HG03108 (cell line): ENCODE results near the gene CLASRP.
"Not testable (repeated sequence)": the region's sequence is repeated elsewhere in the genome, so short reads cannot be mapped to it uniquely, and the experiment has no call there.

Experiments
- ATAC-seq: cut with Tn5 transposase; IDR thresholded peaks from one replicate; pipeline ENCODE4 v1.9.1; 2021; ENCODE audit warnings: moderate library complexity; ENCODE audit not compliant: unreplicated experiment

Gene CLASRP, protein sequence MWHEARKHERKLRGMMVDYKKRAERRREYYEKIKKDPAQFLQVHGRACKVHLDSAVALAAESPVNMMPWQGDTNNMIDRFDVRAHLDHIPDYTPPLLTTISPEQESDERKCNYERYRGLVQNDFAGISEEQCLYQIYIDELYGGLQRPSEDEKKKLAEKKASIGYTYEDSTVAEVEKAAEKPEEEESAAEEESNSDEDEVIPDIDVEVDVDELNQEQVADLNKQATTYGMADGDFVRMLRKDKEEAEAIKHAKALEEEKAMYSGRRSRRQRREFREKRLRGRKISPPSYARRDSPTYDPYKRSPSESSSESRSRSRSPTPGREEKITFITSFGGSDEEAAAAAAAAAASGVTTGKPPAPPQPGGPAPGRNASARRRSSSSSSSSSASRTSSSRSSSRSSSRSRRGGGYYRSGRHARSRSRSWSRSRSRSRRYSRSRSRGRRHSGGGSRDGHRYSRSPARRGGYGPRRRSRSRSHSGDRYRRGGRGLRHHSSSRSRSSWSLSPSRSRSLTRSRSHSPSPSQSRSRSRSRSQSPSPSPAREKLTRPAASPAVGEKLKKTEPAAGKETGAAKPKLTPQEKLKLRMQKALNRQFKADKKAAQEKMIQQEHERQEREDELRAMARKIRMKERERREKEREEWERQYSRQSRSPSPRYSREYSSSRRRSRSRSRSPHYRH

DNA sequence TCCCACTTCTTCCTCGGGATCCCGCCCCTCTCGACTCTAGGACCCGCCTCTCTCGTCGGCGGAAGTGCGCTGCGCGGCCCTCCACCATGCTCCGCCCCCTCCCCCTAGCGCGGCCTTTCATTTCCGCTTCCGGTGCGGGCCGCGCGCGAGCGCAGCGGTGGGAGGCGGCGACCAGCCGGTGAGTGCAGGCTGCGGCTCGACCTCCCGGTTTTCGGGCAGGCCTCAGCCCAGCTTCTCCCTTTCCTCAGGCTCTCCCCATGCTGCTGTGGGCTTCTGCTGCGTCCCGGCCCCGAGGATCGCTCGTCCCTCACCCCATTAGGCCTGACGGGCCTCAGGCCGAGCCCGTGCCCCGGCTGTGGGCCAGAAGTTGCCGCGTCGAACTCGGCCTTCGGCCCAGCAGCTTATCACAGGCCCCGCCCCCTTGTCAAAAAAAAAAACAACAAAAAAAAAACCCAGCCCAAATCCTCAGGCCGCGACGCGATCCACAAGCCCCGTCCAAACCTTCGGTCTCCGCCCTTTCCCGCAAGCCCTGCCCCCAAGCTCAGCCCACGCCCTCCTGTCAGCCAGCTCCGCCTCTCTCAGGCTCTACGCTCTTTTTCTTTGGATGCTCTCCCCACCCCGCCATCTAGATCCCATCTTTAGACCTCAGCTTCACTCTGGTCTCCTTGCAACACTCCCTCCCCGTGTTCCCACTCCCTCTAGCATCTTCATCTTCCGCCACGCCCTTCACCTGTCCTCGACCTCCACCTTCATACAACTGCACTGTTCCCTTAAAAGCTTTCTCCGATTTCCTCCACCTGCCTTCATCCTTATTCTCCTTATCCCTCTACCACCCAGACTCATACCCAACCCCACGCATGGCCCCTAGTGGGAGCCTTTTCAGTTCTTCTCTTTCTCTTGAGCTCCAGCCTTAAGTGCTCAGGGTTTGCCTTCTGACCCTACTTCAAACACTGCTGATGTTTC, at the start of gene CLASRP:
Gene CLASRP (plus strand): TSS at position 115 of the 963 bp plus-strand sequence. CDS start 1,168 bp downstream, outside the sequence.
- ATAC-seq: peak; percentile 67

DNA sequence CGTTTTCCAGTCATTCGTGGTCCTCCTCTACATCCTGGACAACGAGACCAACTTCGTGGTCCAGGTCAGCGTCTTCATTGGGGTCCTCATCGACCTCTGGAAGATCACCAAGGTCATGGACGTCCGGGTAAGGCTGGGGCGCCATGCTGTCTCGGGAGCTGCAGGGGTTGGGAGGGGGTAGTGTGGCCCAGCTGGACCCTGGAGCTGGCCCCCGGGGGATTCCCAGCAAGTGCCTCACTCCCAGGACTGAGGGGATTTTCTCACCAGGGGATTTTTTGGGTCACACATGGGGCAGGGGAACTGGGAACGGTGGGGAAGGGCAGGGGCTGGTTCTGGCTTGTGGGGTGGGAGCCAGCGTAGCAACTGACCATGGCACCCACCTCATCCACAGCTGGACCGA, 48.4 kb upstream of the CLASRP start:
- no peak for ATAC-seq

DNA sequence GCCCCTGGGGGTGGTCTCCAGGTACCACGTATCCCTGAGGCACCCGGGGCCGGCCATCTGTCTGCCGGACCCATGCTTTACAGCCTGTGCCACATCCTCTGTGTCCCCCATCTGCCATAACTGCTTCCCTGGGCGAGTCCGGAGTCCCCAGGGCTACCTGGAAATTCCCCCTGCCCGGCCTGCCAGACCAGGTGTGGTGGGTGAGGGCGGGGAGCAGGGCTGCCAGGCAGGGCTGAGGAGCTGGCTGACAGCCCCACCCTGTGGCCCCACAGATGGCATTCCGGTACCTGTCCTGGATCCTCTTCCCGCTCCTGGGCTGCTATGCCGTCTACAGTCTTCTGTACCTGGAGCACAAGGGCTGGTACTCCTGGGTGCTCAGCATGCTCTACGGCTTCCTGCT, 47.9 kb upstream of the CLASRP start:
- no peak for ATAC-seq

DNA sequence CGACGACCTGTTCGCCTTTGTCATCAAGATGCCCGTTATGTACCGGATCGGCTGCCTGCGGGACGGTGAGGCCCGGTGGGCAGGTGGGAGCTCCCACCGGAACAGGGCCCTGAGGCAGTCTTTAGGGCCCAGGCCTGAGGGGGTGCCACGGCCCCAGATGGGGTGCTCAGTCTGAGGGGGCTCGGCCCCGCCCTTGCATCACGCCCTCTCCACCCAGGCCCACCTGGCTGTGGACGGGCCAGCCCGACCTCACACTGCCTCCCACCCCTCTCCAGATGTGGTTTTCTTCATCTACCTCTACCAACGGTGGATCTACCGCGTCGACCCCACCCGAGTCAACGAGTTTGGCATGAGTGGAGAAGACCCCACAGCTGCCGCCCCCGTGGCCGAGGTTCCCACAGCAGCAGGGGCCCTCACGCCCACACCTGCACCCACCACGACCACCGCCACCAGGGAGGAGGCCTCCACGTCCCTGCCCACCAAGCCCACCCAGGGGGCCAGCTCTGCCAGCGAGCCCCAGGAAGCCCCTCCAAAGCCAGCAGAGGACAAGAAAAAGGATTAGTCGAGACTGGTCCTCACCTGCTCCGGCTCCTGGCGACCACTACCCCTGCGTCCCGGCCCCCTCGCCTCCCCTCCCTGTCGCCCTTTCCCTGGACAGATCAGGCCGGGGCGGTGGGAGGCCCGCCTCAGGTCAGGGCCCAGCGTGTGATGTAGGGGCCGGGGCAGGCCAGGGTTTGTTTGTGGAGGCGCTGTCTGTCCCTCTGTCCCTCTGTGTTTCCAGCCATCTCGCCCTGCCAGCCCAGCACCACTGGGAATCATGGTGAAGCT, 46.3 kb upstream of the CLASRP start:
- ATAC-seq: no peak

DNA sequence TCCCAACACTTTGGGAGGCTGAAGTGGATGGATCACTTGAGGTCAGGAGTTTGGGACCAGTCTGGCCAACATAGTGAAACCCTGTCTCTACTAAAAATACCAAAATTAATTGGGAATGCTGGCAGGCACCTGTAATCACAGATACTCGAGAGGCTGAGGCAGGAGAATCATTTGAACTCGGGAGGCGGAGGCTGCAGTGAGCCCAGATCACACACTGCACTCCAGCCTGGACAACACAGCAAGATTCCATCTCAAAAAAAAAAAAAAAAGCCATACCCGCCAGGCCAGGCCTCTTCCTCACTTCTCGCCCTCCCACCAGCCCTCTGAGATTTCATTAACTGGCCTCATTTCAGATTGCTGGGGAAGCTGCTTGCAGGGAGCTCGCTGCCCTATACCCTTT, 45.3 kb upstream of the CLASRP start:
- ATAC-seq: no peak

DNA sequence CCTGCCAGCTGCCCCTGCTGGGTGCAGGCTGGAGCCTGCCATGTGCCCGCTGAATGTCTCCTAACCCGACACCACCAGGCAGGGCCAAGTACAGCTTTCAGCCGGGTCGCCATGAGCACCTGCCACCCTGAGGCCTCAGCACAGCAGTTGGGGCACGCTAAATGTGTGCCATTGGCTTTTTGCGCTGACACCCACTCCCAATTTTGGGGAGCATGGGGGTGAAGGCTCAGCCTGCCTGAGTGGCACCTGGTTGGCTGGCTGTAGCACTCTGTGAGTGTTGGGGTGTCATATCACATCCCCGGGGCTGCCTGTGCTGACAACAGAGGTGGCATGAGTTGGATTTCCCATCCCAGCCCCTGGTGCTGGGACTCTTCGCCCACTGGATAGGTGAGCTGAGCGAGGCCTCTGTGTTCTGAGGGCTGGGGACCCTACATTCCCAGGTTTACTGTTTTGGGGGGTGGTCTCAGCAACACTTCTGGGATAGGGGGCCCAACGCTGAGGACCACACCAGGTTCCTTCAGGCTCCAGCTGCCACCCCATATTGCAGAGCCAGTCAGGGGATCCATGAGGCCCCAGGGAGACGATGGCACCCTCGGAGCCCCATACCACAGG, 44.8 kb upstream of the CLASRP start:
- ATAC-seq: no peak

DNA sequence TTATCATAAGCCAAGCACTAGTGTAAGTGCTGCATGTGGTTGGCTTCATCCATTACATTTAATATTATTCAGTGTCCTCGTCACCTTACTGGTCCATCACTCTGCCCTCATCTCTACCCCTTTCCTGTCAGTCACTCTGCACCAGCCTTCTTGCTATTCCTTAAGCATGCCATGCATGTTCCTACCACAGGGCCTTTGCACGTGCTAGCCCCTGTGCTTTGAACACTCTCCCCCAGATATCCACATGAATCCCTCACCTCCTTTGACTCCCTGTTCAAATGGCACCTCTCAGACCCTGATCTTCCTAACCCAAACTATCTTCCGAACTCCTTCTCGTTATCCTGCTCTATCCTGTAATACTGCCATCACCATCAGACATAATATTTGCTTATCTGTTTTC, 40.8 kb upstream of the CLASRP start:
- ATAC-seq: no peak

DNA sequence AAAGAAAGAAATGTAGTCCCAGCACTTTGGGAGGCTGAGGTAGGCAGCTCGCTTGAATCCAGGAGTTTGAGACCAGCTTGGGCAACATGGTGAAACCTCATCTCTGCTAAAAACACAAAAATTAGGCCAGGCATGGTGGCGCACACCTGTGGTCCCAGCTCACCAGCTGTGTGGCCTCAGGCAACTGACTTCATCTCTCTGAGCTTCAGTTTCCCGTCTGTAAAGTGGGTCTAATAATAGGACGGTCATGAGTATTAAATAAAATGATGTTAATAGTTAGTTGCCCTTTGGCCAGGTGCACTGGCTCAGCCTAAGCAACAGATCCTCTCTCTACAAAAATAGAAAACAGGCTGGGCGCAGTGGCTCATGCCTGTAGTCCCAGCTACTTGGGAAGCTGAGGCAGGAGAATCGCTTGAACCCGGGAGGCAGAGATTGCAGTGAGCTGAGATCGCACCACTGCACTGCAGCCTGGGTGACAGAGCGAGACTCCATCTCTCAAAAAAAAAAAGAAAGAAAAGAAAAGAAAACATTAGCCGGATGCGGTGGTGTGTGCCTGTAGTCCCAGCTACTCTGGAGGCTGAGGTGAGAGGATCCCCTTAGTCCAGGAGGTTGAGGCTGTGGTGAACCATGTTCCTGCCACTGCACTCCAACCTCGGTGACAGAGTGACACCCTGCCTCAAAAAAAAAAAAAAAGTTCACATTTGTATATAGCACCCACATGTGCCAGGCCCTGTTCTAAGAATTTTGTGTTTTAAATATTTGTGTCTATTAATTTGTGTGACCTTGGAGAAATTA, 39.5 kb upstream of the CLASRP start:
- ATAC-seq: not testable (repeated sequence)

DNA sequence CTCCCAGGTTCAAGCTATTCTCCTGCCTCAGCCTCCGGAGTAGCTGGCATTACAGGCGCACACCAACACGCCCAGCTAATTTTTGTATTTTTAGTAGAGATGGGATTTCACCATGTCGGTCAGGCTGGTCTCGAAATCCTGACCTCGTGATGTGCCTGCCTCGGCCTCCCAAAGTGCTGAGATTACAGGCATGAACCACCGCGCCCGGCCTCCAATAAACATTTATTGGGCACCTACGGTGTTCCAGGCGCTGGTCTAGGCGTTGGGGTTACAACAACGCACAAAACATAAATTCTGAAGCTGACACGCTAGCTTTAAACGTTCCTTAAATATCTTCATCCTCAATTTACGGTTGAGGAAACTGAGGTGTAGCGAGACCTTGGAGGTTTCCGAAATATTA, 38.2 kb upstream of the CLASRP start:
- not testable (repeated sequence) for ATAC-seq

DNA sequence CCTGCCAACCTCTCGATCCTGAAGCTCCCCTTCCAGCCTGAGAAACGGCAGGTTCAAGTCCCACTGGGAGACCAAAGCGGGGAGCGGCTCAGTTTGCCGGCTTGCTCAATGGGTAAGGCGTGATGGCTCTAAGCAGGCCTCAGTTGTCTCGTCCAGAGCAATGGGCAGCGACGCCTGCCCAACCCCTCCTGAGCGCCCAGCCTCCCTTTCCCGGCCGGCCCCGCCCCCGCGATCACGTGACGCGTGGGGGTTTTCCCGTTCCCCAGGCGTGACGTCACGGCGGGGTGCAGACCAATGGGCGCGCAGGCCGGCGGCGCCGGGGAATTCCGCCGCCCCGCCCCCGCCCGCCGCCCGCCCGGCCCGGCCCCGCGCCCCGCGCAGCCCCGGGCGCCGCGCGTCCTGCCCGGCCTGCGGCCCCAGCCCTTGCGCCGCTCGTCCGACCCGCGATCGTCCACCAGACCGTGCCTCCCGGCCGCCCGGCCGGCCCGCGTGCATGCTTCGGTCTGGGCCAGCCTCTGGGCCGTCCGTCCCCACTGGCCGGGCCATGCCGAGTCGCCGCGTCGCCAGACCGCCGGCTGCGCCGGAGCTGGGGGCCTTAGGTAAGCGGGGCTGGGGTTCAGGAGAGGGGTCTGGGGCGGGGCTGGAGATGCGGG, 37.6 kb upstream of the CLASRP start, which contains the start of gene RELB:
Gene RELB (plus strand): TSS at position 378 of the 653 bp plus-strand sequence. CDS start 116 bp downstream, at position 494.
- peak; percentile 42 for ATAC-seq

DNA sequence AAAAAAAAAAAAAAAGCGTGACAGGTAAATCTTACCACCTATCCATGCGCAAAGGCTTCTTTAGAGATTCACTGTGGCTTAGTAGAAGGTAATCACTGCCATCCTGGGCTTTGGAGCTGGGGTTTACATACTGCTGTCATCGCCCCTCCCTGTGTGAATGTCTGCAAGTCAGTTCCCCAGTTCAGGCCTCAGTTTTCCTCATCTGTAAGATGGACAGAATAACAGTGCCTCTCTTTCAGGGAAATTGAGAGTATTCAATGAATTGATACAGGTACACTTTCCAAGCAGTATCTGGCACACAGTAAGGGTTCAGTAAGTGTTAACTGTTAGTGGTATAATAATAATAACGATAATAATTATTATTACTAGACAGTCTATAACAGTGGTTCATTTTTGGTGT, 35.4 kb upstream of the CLASRP start:
- no peak for ATAC-seq

DNA sequence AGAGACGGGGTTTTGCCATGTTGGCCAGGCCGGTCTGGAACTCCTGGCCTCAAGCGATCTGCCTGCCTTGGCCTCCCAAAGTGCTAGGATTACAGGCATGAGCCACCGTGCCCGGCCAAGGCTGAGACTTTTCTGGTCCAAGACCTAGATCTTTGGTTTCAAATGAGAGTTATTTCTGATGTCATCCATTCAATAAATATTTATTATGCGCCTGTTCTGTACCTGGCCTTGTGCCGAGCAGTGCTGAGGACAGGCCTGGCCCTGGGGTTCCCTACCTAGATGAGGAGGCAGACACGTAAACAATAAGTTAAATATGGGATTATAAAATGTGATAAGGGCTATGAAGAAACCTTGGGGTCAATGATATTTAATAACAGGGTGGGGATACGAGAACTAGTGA, 33.1 kb upstream of the CLASRP start:
- no peak for ATAC-seq

DNA sequence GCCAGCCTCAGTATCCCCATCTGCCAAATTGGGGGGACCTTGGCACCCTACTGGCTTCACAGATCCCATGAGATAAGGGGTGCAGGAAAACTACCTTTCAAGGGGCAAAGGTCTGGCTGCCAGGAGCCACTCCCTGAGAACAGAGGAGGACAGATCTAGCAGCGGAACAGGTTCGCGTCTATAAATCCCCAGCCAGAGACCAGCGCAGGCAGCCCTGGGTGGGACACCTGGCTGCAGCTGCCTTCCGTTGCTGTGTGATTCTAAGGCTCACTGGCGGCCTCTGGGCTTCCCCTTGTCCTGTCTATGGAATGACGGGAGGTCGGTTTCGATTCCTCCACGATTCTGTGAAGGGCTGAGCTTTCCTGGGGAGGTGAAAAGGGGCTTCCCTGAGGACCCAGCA, 30.3 kb upstream of the CLASRP start:
- ATAC-seq: no peak

DNA sequence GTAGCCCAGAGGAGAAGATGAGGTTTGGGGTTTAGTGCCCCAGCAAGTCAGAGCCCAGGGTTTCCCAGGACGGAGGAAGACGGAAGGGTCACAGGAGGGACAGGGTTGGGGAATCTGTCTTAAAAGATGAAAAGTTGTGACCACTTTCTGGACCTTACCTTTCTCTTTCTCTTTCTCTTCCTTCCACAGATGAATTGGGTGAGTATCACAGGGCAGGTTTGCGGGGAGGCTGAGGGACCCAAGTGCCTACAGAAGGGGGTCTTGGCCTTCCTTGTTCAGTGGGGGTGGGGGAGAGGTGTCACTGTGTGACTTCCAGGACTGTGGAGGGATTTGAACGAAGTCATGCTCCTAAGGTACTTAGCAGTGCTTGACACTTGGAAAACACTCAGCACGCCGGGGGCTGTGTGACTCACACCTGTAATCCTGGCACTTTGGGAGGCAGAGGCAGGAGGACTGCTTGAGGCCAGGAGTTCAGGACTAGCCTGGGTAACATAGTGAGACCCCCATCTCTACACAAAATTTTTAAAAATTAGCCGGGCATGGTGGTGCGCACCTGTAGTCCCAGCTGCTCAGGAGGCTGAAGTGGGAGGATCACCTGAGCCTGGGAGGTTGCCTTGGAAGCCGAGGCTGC, 29.1 kb upstream of the CLASRP start:
- ATAC-seq: no peak

DNA sequence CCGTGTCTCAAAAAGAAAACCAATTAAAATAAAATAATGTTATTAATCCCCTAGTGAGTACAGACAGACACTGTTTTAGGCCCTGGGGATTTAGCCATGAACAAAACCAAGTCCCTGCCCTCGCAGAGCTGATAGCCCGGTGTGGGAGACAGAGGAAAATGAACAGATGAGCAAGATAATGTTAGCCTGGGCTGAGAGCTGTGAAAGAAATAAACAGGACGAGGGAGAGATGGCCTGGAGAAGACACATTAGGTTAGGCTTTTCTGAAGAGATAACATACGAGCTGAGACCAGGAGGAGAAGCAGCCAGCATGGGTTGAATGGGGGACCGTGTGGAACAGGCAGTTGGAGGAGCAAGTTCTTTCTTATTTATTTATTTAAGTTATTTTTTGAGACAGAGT, 28.5 kb upstream of the CLASRP start:
- ATAC-seq: no peak

DNA sequence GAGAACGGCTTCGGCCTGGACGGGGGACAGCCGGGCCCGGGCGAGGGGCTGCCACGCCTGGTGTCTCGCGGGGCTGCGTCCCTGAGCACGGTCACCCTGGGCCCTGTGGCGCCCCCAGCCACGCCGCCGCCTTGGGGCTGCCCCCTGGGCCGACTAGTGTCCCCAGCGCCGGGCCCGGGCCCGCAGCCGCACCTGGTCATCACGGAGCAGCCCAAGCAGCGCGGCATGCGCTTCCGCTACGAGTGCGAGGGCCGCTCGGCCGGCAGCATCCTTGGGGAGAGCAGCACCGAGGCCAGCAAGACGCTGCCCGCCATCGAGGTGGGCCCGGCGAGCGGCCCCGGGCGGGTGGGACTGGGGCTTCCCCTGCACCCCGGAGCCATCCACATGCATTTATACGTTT, 26.9 kb upstream of the CLASRP start:
- no peak for ATAC-seq

DNA sequence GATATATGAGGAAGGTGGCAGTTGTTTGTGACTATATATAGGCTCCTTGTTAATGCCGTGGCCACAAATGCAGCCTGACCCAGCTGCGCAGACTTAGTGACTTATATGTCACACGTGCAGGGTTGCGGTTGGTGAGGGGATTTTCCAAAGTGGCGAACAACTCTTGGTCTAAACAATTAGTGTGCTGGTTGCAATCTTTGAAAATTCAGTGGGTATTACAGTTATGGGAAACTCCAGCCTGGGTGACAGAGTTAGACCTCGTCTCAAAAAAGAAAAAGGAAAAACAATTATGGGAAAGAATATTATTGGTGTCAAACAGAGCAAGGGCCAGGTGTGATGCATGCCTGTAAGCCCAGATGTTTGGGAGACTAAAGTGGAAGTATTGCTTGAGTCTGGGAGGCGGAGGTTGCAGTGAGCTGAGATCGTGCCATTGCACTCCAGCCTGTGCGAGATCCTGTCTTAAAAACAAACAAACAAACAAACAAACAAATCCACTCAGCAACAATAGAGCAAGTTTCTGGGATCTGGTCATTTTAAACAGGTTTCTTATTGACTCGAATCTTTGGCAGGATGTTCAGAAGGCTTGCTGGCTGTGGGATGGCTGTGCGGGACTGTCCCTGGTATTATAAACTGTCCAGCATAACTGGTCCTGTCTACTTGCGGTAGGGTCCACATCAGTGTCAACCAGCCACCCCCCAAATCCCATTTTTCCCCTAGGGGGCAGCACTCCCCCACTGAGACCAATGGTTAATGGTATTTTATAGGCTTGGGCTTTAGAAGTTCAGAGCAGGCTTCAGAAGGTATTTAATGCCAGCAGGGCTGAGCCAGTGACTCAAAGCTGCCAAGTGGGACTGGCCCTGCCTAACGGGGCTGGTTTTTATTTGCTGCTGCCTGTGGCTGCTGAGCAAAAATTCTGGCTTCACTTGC, 22.2 kb upstream of the CLASRP start:
- peak; percentile 76 for ATAC-seq
